ENCODE measurements around the gene TMEM95. TPM values are rescaled to one million over a fixed set of nuclear protein-coding genes. Genes with fewer than 3 reads are reported as not detected.

TMEM95 gene
- total and polyA plus RNA-seq, 2 donors (not counting 1 experiment from before 2014, with no cell fraction given), result 0.25 TPM; not detected in 1

GRCh38 chr17:7325031-7325528 is 29.9 kb upstream of the TMEM95 start:
- Histone ChIP-seq H2AFZ (ENCODE audit: insufficient read depth, low read depth, low read length, poor library complexity, severe bottlenecking) (no peak overlapping the region), H3K4me2 (replicated peaks; ENCODE audit: low read depth, low read length, poor library complexity, severe bottlenecking) (no peak overlapping the region), H3K9me3 (ENCODE audit: control extremely low read depth in 1 of 3, control insufficient read depth in 2 of 3, insufficient read depth in 1 of 3, low read length in 2 of 3) (no peaks in the 10 kb centered on the region), H3K4me3 (ENCODE audit: control extremely low read depth in 1 of 5, extremely low read depth in 1 of 5, insufficient read depth in 1 of 5, low read depth in 2 of 5, low read length in 4 of 5) (no peak overlapping the region), H3K4me1 (ENCODE audit: control insufficient read depth in 2 of 2, insufficient read depth in 2 of 2, low read length in 2 of 2) (peaks cover 7 to 17% of the 10 kb centered on the region in 2 donors), H4K20me1 (ENCODE audit: control insufficient read depth, insufficient read depth, low read length, poor library complexity, severe bottlenecking) (peaks cover 5% of the 10 kb centered on the region), H3K79me2 (ENCODE audit: control insufficient read depth, insufficient read depth, low read length) (peaks cover 29% of the 10 kb centered on the region), H3K27ac (ENCODE audit: low read length in 2 of 2) (no peak overlapping the region), H3K36me3 (replicated peaks in 1 of 2; ENCODE audit: control extremely low read depth in 1 of 2, control insufficient read depth in 1 of 2, extremely low read depth in 1 of 2, insufficient read depth in 2 of 2, low read length in 1 of 2) (peaks cover 0 to 58% of the 10 kb centered on the region in 2 experiments), H3K9ac (ENCODE audit: low read length) (no peak overlapping the region), H3K27me3 (replicated peaks in 1 of 4; ENCODE audit: control extremely low read depth in 1 of 4, control insufficient read depth in 3 of 4, insufficient read depth in 4 of 4, low read length in 3 of 4) (no peaks in the 10 kb centered on the region)
- TF ChIP-seq, protein P1, sequence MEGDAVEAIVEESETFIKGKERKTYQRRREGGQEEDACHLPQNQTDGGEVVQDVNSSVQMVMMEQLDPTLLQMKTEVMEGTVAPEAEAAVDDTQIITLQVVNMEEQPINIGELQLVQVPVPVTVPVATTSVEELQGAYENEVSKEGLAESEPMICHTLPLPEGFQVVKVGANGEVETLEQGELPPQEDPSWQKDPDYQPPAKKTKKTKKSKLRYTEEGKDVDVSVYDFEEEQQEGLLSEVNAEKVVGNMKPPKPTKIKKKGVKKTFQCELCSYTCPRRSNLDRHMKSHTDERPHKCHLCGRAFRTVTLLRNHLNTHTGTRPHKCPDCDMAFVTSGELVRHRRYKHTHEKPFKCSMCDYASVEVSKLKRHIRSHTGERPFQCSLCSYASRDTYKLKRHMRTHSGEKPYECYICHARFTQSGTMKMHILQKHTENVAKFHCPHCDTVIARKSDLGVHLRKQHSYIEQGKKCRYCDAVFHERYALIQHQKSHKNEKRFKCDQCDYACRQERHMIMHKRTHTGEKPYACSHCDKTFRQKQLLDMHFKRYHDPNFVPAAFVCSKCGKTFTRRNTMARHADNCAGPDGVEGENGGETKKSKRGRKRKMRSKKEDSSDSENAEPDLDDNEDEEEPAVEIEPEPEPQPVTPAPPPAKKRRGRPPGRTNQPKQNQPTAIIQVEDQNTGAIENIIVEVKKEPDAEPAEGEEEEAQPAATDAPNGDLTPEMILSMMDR (IDR thresholded peaks at IDR 0.05), result no peak
- TF ChIP-seq EZH2 (IDR thresholded peaks at IDR 0.05; ENCODE audit: borderline replicate concordance, insufficient read depth, low read depth, low read length, poor library complexity, severe bottlenecking), result no peak
- ChIA-PET POLR2A (interaction anchor here (0.8 to 1.7 kb wide), 3 partner anchors 12 to 20 kb away, joined by 3 to 6 read pairs (median 4); partner anchors contain the start of gene ACAP1), CTCF (interaction anchor here (0.9 to 5.1 kb wide), 8 partner anchors 11 to 44 kb away, joined by 3 to 47 read pairs (median 4); partner anchors contain the start of genes ACAP1 and SLC2A4)
- H3K4me3 Mint-ChIP-seq, result no peak overlapping the region
- ATAC-seq (ENCODE audit: low read depth) (no peak), DNase-seq (no peak)
- H3K9me3 Mint-ChIP-seq (ENCODE audit: insufficient read depth), result no peaks in the 10 kb centered on the region
- 96% methylated on average over 4 of the region's 19 CpGs for WGBS (ENCODE audit: insufficient coverage)
- H3K4me1 Mint-ChIP-seq, result peaks cover 26% of the 10 kb centered on the region
- H3K27me3 Mint-ChIP-seq, result no peaks in the 10 kb centered on the region
- no peak overlapping the region for H3K27ac Mint-ChIP-seq
- intact Hi-C loops (cut with micrococcal nuclease), result no loop called here

- intact Hi-C loops (cut with micrococcal nuclease), result no loop called here
- no peak overlapping the region for H3K4me3 ChIP-seq (ENCODE audit: control extremely low read depth in 1 of 5, extremely low read depth in 1 of 5, insufficient read depth in 1 of 5, low read depth in 2 of 5, low read length in 4 of 5)
- POLR2A ChIA-PET, result interaction anchor here (0.6 to 1.8 kb wide), 2 partner anchors 9 to 53 kb away, joined by 4 read pairs; no protein-coding TSS in a partner anchor
- 94% methylated on average over 6 of the region's 11 CpGs for WGBS (ENCODE audit: insufficient coverage)
- H3K4me1 Mint-ChIP-seq, result peaks cover 29% of the 10 kb centered on the region
- no peaks in the 10 kb centered on the region for H3K9me3 ChIP-seq (ENCODE audit: control extremely low read depth in 1 of 3, control insufficient read depth in 2 of 3, insufficient read depth in 1 of 3, low read length in 2 of 3)
- no peaks in the 10 kb centered on the region for H3K27me3 Mint-ChIP-seq
- H4K20me1 ChIP-seq (ENCODE audit: control insufficient read depth, insufficient read depth, low read length, poor library complexity, severe bottlenecking), result peaks cover 5% of the 10 kb centered on the region
- no peak overlapping the region for H3K9ac ChIP-seq (ENCODE audit: low read length)
- H3K27me3 ChIP-seq (replicated peaks in 1 of 4; ENCODE audit: control extremely low read depth in 1 of 4, control insufficient read depth in 3 of 4, insufficient read depth in 4 of 4, low read length in 3 of 4), result no peaks in the 10 kb centered on the region
- peaks cover 0 to 47% of the 10 kb centered on the region in 2 experiments for H3K36me3 ChIP-seq (replicated peaks in 1 of 2; ENCODE audit: control extremely low read depth in 1 of 2, control insufficient read depth in 1 of 2, extremely low read depth in 1 of 2, insufficient read depth in 2 of 2, low read length in 1 of 2)
- H3K4me1 ChIP-seq (ENCODE audit: control insufficient read depth in 2 of 2, insufficient read depth in 2 of 2, low read length in 2 of 2), result peaks cover 14 to 26% of the 10 kb centered on the region in 2 donors
- peak overlapping the region; percentile 23 for H3K4me3 Mint-ChIP-seq
- no peak overlapping the region for H2AFZ ChIP-seq (ENCODE audit: insufficient read depth, low read depth, low read length, poor library complexity, severe bottlenecking)
- ATAC-seq (ENCODE audit: low read depth) (no peak), DNase-seq (no peak)
- no peak overlapping the region for H3K4me2 ChIP-seq (replicated peaks; ENCODE audit: low read depth, low read length, poor library complexity, severe bottlenecking)
- H3K27ac ChIP-seq (ENCODE audit: low read length in 2 of 2), result no peak overlapping the region
- CTCF ChIA-PET, result interaction anchor here (0.7 to 5.1 kb wide), 6 partner anchors 10 to 280 kb away, joined by 4 to 47 read pairs (median 6); partner anchors contain the start of gene ACAP1
- no peaks in the 10 kb centered on the region for H3K9me3 Mint-ChIP-seq (ENCODE audit: insufficient read depth)
- no peak overlapping the region for H3K27ac Mint-ChIP-seq
- TF ChIP-seq, protein P1 (IDR thresholded peaks at IDR 0.05), result no peak
- TF ChIP-seq EZH2 (IDR thresholded peaks at IDR 0.05; ENCODE audit: borderline replicate concordance, insufficient read depth, low read depth, low read length, poor library complexity, severe bottlenecking), result no peak
- H3K79me2 ChIP-seq (ENCODE audit: control insufficient read depth, insufficient read depth, low read length), result peaks cover 29% of the 10 kb centered on the region
Observed at GRCh38 chr17:7326186-7326585, 28.8 kb upstream of the TMEM95 start.

All from B cell (primary cell).